ENCODE results near the gene PAX7.

DNA sequence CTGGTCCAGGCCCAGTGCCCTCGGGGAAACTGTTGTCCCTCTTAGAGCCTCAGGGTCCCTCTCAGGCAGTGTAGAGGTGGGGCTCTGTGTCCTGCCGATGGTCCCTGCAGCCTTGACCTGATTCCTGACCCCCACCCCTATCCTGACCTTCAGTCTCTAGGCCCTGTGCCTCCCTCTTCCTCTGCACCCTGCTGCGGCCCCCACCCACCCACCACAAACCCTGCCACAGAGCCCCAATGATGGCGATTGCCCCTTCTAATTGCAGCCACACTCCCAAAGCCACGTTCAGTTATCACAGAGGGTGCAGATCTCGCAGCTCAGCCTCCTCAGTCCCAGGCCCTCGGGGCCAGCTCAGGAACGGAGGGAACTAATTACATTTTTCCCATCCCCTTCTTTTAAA is 99.7 kb downstream of the PAX7 start:
- TF ChIP-seq, protein P1, sequence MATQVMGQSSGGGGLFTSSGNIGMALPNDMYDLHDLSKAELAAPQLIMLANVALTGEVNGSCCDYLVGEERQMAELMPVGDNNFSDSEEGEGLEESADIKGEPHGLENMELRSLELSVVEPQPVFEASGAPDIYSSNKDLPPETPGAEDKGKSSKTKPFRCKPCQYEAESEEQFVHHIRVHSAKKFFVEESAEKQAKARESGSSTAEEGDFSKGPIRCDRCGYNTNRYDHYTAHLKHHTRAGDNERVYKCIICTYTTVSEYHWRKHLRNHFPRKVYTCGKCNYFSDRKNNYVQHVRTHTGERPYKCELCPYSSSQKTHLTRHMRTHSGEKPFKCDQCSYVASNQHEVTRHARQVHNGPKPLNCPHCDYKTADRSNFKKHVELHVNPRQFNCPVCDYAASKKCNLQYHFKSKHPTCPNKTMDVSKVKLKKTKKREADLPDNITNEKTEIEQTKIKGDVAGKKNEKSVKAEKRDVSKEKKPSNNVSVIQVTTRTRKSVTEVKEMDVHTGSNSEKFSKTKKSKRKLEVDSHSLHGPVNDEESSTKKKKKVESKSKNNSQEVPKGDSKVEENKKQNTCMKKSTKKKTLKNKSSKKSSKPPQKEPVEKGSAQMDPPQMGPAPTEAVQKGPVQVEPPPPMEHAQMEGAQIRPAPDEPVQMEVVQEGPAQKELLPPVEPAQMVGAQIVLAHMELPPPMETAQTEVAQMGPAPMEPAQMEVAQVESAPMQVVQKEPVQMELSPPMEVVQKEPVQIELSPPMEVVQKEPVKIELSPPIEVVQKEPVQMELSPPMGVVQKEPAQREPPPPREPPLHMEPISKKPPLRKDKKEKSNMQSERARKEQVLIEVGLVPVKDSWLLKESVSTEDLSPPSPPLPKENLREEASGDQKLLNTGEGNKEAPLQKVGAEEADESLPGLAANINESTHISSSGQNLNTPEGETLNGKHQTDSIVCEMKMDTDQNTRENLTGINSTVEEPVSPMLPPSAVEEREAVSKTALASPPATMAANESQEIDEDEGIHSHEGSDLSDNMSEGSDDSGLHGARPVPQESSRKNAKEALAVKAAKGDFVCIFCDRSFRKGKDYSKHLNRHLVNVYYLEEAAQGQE (IDR thresholded peaks at IDR 0.05; ENCODE audit: unreplicated experiment) = no peak
- TF ChIP-seq, protein P2, sequence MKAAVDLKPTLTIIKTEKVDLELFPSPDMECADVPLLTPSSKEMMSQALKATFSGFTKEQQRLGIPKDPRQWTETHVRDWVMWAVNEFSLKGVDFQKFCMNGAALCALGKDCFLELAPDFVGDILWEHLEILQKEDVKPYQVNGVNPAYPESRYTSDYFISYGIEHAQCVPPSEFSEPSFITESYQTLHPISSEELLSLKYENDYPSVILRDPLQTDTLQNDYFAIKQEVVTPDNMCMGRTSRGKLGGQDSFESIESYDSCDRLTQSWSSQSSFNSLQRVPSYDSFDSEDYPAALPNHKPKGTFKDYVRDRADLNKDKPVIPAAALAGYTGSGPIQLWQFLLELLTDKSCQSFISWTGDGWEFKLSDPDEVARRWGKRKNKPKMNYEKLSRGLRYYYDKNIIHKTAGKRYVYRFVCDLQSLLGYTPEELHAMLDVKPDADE (IDR thresholded peaks at IDR 0.05) = no peak
